Progenitor cell of endocrine pancreas (in vitro differentiated cells): Measurements from ENCODE around the gene HIVEP3. TPM values are rescaled to one million over a fixed set of nuclear protein-coding genes. Genes with fewer than 3 reads are reported as not detected.
A peak's percentile ranks its signal among the peaks of the same experiment; 100 is the strongest.

Experiments used
- DNase-seq: peaks from one replicate; pipeline ENCODE4 v3.0.0; 2021; ENCODE audit warnings: low spot score; ENCODE audit not compliant: unreplicated experiment
- H3K27ac Mint-ChIP-seq: 2 replicates; pipeline ENCODE4 v1.8.0; 2021; ENCODE audit warnings: mild to moderate bottlenecking, moderate library complexity, mixed read lengths
- H3K27me3 Mint-ChIP-seq: 2 replicates; pipeline ENCODE4 v1.8.0; 2021; ENCODE audit warnings: mixed read lengths
- H3K36me3 Mint-ChIP-seq: 2 replicates; pipeline ENCODE4 v1.8.0; 2022; ENCODE audit warnings: mixed read lengths; ENCODE audit not compliant: insufficient read depth
- H3K4me1 Mint-ChIP-seq: 2 replicates; pipeline ENCODE4 v1.8.0; 2021; ENCODE audit warnings: low read depth, mixed read lengths
- H3K4me3 Mint-ChIP-seq: 2 replicates; pipeline ENCODE4 v1.8.0; 2021; ENCODE audit warnings: low read depth, mild to moderate bottlenecking, moderate library complexity, mixed read lengths
- H3K9me3 Mint-ChIP-seq: 2 replicates; pipeline ENCODE4 v1.8.0; 2021; ENCODE audit warnings: low read depth, mixed read lengths
- CTCF ChIP-seq: fragments of 200-600 bp; sonication (generic); IDR thresholded peaks from one replicate; pipeline ENCODE4 v1.5.0; 2021; ENCODE audit warnings: antibody characterized with exemption, mild to moderate bottlenecking; ENCODE audit not compliant: unreplicated experiment
- long read RNA-seq: library from polyadenylated mRNA; unstranded; transcript quantifications from one replicate; pipeline ENCODE4 v2.0.0, GENCODE V29; 2020
- total RNA-seq: library from RNA; stranded (reverse); gene quantifications from 2 replicates; pipeline ENCODE4 v1.2.1, GENCODE V29; 2021

Gene HIVEP3
- 1.1 and 1.6 TPM in 2 replicates for total RNA-seq
- long read RNA-seq, partial matches to known transcripts = 0 of 2 reads
- long read RNA-seq, other reads (novel, unspliced or antisense) = 2 of 2 reads

GRCh38 chr1:41918450-41919043 lies at the start of gene HIVEP3:
Gene HIVEP3, minus strand, starts transcription at chr1:41918922.
- Mint-ChIP-seq H3K27me3 (peaks cover 62% of the 10 kb centered on the region), H3K4me3 (peak within 1 kb of the TSS; percentile 74), H3K27ac (peak within 1 kb of the TSS; percentile 38), H3K4me1 (peaks cover 22% of the 10 kb centered on the region), H3K9me3 (no peaks in the 10 kb centered on the region), H3K36me3 (no peaks in the 10 kb centered on the region)
- peak; percentile 35 for TF ChIP-seq CTCF
- no peak for DNase-seq

DNA sequence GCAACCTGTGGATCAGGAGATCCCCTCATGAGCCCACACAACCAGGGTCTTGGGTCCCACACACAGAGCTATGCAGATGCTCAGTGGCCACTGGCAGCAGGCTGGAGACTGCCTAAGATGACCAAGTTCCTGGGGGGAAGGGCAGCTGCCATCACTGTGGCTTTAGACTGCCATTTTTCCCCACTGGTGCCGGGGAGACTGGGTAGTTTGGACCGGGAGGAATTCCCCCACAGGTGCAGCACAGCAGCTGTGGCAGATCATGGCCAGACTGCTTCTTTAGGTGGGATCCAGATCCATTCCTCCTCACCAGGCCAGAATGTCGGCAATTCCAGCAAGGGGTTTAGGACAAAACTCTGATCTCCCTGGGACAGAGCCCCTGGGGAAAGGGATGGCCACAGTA lies 45.7 kb upstream of the HIVEP3 start:
- no peaks in the 10 kb centered on the region for H3K27me3 Mint-ChIP-seq
- DNase-seq = no peak
- H3K27ac Mint-ChIP-seq = no peak overlapping the region
- H3K4me3 Mint-ChIP-seq = no peak overlapping the region
- no peaks in the 10 kb centered on the region for H3K4me1 Mint-ChIP-seq
- TF ChIP-seq CTCF = no peak
- H3K9me3 Mint-ChIP-seq = peaks cover 19% of the 10 kb centered on the region
- peaks cover 2% of the 10 kb centered on the region for H3K36me3 Mint-ChIP-seq

- DNase-seq = no peak
- Mint-ChIP-seq H3K36me3 (peaks cover 2% of the 10 kb centered on the region), H3K27me3 (no peaks in the 10 kb centered on the region), H3K9me3 (peaks cover 12% of the 10 kb centered on the region), H3K4me1 (no peaks in the 10 kb centered on the region), H3K27ac (no peak overlapping the region), H3K4me3 (no peak overlapping the region)
- TF ChIP-seq CTCF = no peak
These were observed 44.9 kb upstream of the HIVEP3 start for GRCh38 chr1:41963636-41964035.

GRCh38 chr1:41958015-41958673 lies 39.4 kb upstream of the HIVEP3 start:
- H3K9me3 Mint-ChIP-seq = no peaks in the 10 kb centered on the region
- H3K27ac Mint-ChIP-seq = no peak overlapping the region
- H3K4me1 Mint-ChIP-seq = peaks cover 7% of the 10 kb centered on the region
- no peak for TF ChIP-seq CTCF
- DNase-seq = no peak
- H3K27me3 Mint-ChIP-seq = no peaks in the 10 kb centered on the region
- no peaks in the 10 kb centered on the region for H3K36me3 Mint-ChIP-seq
- H3K4me3 Mint-ChIP-seq = no peak overlapping the region

DNA sequence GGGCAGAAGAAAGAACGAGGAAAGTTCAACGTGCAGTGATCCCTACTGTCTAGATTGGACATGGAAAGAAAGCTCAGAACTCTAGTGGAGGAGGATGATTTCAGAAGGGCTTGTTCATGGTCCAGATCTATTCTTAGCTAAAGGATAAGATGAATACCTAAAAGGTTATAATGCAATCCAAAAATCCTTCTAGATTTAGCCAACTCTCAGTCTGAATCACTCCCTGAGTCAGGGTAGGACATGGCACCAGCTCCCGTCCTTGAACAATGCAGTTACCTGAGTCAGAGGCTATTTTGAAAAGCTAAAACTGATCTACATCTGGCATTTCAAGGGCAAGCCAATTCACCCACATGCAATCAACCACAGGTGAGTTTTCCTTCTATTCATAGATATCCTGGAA lies 38.8 kb upstream of the HIVEP3 start:
- no peak overlapping the region for H3K4me3 Mint-ChIP-seq
- DNase-seq = no peak
- no peak for TF ChIP-seq CTCF
- no peak overlapping the region for H3K27ac Mint-ChIP-seq
- no peaks in the 10 kb centered on the region for H3K9me3 Mint-ChIP-seq
- no peaks in the 10 kb centered on the region for H3K27me3 Mint-ChIP-seq
- H3K4me1 Mint-ChIP-seq = peaks cover 7% of the 10 kb centered on the region
- H3K36me3 Mint-ChIP-seq = no peaks in the 10 kb centered on the region
